ENCODE data around the gene JTB. TPM values are rescaled to one million over a fixed set of nuclear protein-coding genes. Genes with fewer than 3 reads are reported as not detected.
"Not testable (repeated sequence)": the region's sequence is repeated elsewhere in the genome, so short reads cannot be mapped to it uniquely, and the experiment has no call there.

Gene JTB
- total RNA-seq, result 100 to 1,000 TPM in 3 of 4 donors, 10 to 100 TPM in 1; 88.8 to 303 (median 280) TPM

- DNase-seq, result peak; percentile 92
- intact Hi-C loops (cut with DNase I; ENCODE audit: low total_unique reads), result no loop called here
- Histone ChIP-seq H3K36me3 (peaks cover 0 to 20% (median 9%) of the 10 kb centered on the region in 4 donors), H3K9me3 (no peaks in the 10 kb centered on the region), H3K4me3 (peak within 1 kb of the TSS; percentile 80 to 99 (median 96)), H3K27ac (peak within 1 kb of the TSS; percentile 94 to 99 (median 96)), H3K27me3 (no peaks in the 10 kb centered on the region), H3K4me1 (peaks cover 8 to 22% (median 18%) of the 10 kb centered on the region in 4 donors)
- WGBS, 2 donors (ENCODE audit: low coverage in 1 of 2), result 0% methylated on average over 10 to 75 of the region's 75 CpGs
- TF ChIP-seq EP300 (IDR thresholded peaks at IDR 0.05; ENCODE audit: low read depth) (no peak), POLR2A (IDR thresholded peaks at IDR 0.05) (peak; percentile 93), POLR2AphosphoS5 (IDR thresholded peaks at IDR 0.05) (peak; percentile 95 to 98 (median 95)), CTCF (IDR thresholded peaks at IDR 0.05) (peak in 2 of 5 experiments; percentile 15 to 27)
- in situ Hi-C loops (cut with MboI; ENCODE audit: low pct_ligation_motif_present in 1 of 4, low pct_unique_long_range_greater_than_20kb in 1 of 4, low sequenced_read_pairs in 3 of 4), result loop anchor here (25.0 kb wide), 4 partner anchors 290 to 465 kb away; partner anchors contain the start of genes ILF2 (in 1 of the 4), NPR1 (in 1 of the 4), S100A3 (in 1 of the 4) and S100A4 (in 1 of the 4)
Measured at GRCh38 chr1:153977250-153978240, at the start of gene JTB. JTB (minus strand) TSS chr1:153977674; CDS start chr1:153977252, 422 bp downstream.

- TF ChIP-seq CTCF (IDR thresholded peaks at IDR 0.05), result no peak
- TF ChIP-seq POLR2A (IDR thresholded peaks at IDR 0.05), result no peak
- no peak for TF ChIP-seq POLR2AphosphoS5 (IDR thresholded peaks at IDR 0.05)
- TF ChIP-seq EP300 (IDR thresholded peaks at IDR 0.05; ENCODE audit: low read depth), result no peak
- Histone ChIP-seq H3K27ac (no peak overlapping the region), H3K36me3 (no peaks in the 10 kb centered on the region), H3K9me3 (no peaks in the 10 kb centered on the region), H3K27me3 (no peaks in the 10 kb centered on the region), H3K4me3 (no peak overlapping the region), H3K4me1 (no peaks in the 10 kb centered on the region)
- DNase-seq, result no peak
- intact Hi-C loops (cut with DNase I; ENCODE audit: low total_unique reads), result no loop called here
- in situ Hi-C loops (cut with MboI; ENCODE audit: low pct_ligation_motif_present in 1 of 4, low pct_unique_long_range_greater_than_20kb in 1 of 4, low sequenced_read_pairs in 3 of 4), result no loop called here
- WGBS, 2 donors (ENCODE audit: low coverage in 1 of 2), result 74 to 80% methylated on average over 1 of the region's 1 CpG
Measured at GRCh38 chr1:154019940-154020339, 42.5 kb upstream of the JTB start.

- WGBS, 2 donors (ENCODE audit: low coverage in 1 of 2), result 85 to 86% methylated on average over 4 of the region's 4 CpGs
- in situ Hi-C loops (cut with MboI; ENCODE audit: low pct_ligation_motif_present in 1 of 4, low pct_unique_long_range_greater_than_20kb in 1 of 4, low sequenced_read_pairs in 3 of 4), result no loop called here
- no peaks in the 10 kb centered on the region for H3K36me3 ChIP-seq
- DNase-seq, result no peak
- intact Hi-C loops (cut with DNase I; ENCODE audit: low total_unique reads), result no loop called here
- H3K27ac ChIP-seq, result no peak overlapping the region
- H3K27me3 ChIP-seq, result no peaks in the 10 kb centered on the region
- peaks cover 0 to under 1% (median 0%) of the 10 kb centered on the region in 4 donors for H3K4me1 ChIP-seq
- no peaks in the 10 kb centered on the region for H3K9me3 ChIP-seq
- H3K4me3 ChIP-seq, result no peak overlapping the region
- TF ChIP-seq POLR2AphosphoS5 (IDR thresholded peaks at IDR 0.05), result no peak
- TF ChIP-seq CTCF (IDR thresholded peaks at IDR 0.05), result no peak
- no peak for TF ChIP-seq EP300 (IDR thresholded peaks at IDR 0.05; ENCODE audit: low read depth)
- no peak for TF ChIP-seq POLR2A (IDR thresholded peaks at IDR 0.05)
Measured at GRCh38 chr1:154019269-154019668, 41.8 kb upstream of the JTB start.

GRCh38 chr1:154014154-154014907 is 36.9 kb upstream of the JTB start:
- Histone ChIP-seq H3K36me3 (no peaks in the 10 kb centered on the region), H3K4me1 (peaks cover 0 to 3% (median 0%) of the 10 kb centered on the region in 4 donors), H3K27ac (no peak overlapping the region), H3K27me3 (no peaks in the 10 kb centered on the region), H3K4me3 (no peak overlapping the region), H3K9me3 (no peaks in the 10 kb centered on the region)
- in situ Hi-C loops (cut with MboI; ENCODE audit: low pct_ligation_motif_present in 1 of 4, low pct_unique_long_range_greater_than_20kb in 1 of 4, low sequenced_read_pairs in 3 of 4) (no loop called here), intact Hi-C loops (cut with DNase I; ENCODE audit: low total_unique reads) (no loop called here)
- DNase-seq, result no peak
- 67 to 79% methylated on average over 2 to 3 of the region's 3 CpGs for WGBS, 2 donors (ENCODE audit: low coverage in 1 of 2)
- TF ChIP-seq EP300 (IDR thresholded peaks at IDR 0.05; ENCODE audit: low read depth) (no peak), POLR2AphosphoS5 (IDR thresholded peaks at IDR 0.05) (no peak), POLR2A (IDR thresholded peaks at IDR 0.05) (no peak), CTCF (IDR thresholded peaks at IDR 0.05) (no peak)

- H3K4me3 ChIP-seq; intact Hi-C loops (cut with DNase I; ENCODE audit: low total_unique reads); H3K4me1 ChIP-seq; in situ Hi-C loops (cut with MboI; ENCODE audit: low pct_ligation_motif_present in 1 of 4, low pct_unique_long_range_greater_than_20kb in 1 of 4, low sequenced_read_pairs in 3 of 4); H3K27me3 ChIP-seq; H3K36me3 ChIP-seq; H3K9me3 ChIP-seq; H3K27ac ChIP-seq; DNase-seq: not testable (repeated sequence)
- 88 to 95% methylated on average over 4 to 12 of the region's 14 CpGs for WGBS, 2 donors (ENCODE audit: low coverage in 1 of 2)
Measured at GRCh38 chr1:154012543-154012942, 35.1 kb upstream of the JTB start.

Data from transverse colon (tissue), 4 donors.